GM12873 (cell line): ENCODE data around the gene ONECUT3.

Experiments used
- TF ChIP-seq, protein P1 (sequence below): IDR thresholded peaks from 2 replicates; pipeline ENCODE4 v1.5.1; 2012; ENCODE audit warnings: low read depth, mild to moderate bottlenecking, moderate library complexity, low read length, control low read depth; ENCODE audit not compliant: insufficient read depth; ENCODE audit errors: missing control alignments

ONECUT3 gene

DNA sequence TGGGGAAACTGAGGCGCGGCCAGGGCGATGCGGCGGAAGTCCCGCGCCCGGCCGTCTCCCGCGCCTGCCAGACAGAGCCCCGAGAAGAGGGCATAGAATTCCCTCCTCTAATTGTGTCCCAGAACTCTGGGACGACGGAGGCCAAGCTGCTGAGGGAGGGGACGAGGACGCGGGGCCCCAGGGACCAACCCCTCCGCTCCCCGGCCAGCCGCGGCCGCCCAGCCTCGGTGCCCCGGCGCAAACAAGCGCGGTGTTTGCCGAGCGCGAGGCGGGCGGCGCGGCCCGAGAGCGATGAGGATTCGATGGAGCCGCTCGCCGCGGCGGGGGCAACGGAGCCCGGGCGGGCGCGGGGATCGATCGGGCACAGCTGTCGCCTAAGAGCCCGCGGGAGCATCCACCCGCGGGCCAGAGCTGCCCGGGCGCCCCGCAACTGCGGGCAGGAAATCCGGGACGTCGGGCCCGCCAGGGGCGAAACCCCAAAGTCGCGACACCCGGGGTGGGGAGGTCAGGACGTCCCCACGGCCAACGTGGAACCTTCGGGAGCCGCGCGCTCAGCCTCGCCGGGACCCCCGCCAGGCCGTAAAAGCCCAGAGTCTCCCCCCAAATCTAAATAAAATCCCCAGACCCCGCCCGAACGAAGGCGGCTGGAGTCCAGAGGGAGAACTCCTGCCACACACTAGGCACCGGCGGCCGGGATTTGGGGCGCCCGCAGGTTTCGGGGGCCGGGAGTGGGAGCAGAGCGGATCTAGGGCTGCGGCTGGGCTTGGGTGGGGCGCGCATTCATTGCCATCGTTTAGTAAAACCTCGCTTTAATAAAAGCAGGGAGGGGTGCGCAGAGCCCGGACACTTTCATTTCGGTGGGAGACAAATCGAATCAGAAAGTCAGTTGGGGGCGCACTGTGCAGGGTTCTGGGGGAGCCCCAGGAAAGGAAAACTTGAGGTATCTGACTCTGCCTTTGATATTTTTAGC lies 3.6 kb upstream of the ONECUT3 start:
- TF ChIP-seq, protein P1, sequence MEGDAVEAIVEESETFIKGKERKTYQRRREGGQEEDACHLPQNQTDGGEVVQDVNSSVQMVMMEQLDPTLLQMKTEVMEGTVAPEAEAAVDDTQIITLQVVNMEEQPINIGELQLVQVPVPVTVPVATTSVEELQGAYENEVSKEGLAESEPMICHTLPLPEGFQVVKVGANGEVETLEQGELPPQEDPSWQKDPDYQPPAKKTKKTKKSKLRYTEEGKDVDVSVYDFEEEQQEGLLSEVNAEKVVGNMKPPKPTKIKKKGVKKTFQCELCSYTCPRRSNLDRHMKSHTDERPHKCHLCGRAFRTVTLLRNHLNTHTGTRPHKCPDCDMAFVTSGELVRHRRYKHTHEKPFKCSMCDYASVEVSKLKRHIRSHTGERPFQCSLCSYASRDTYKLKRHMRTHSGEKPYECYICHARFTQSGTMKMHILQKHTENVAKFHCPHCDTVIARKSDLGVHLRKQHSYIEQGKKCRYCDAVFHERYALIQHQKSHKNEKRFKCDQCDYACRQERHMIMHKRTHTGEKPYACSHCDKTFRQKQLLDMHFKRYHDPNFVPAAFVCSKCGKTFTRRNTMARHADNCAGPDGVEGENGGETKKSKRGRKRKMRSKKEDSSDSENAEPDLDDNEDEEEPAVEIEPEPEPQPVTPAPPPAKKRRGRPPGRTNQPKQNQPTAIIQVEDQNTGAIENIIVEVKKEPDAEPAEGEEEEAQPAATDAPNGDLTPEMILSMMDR: no peak

DNA sequence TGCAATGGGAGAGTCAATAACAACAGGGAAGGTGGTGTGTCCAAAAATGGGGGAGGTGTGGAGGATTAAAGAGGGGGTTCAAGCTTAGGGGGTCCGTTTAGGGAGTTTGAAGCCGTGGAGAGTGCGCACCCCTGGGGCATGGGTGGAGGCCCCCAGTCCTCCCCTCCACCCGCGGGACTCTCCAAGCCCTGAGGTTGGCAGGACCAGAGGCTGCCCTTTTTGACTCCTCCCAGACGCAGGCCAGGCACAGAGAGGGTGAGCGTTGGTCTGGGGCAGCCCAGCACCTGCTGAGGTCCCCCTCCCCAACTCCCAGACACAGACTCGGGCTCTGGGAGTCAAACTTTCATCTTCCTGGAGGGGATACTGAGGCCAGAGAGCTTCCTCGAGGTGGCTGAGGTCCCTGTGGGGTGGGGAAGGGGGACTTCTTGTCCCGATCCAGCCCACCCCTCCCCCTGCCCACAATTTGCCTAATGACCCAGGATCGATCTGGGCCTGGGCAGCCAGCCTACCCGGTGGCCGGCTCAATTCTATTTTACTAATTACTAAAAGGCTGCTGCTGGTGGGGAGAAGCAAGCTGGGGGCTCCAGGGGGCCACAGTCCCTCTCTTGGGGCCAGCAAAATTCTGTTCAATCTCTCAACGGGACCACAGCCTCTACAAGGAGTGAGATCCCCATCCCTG lies 2.8 kb upstream of the ONECUT3 start:
- TF ChIP-seq, protein P1: no peak

DNA sequence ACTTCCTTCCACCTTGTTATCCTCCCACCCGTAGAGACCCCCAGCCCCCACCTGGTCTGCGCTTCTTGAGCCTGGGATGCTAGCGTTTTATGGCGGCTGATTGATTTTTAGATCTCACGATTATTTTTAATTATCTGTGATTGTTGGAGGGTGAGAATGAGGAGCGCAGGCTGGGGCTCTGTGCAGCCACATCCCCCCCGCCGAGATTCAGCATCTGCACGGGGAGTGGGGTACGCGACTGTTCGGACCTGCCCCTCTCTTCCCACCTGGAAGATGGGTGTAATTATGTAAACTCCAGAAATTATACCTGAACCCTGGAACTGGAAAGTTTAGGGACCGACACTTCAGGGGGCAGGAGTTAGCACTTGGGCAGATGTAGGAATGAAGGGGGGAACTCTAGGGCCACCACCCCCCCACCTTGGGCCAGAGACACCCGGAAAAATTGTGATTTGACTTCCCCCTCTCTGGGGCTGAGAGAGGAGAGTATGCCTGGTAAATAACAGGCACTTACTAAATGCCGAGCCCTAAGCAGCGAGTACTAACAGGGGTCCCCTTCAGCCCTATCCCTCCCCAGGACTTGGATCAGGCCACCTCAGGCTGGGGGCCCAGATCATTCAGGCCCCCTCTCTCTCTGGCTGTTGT lies 1.8 kb upstream of the ONECUT3 start:
- TF ChIP-seq, protein P1: no peak

DNA sequence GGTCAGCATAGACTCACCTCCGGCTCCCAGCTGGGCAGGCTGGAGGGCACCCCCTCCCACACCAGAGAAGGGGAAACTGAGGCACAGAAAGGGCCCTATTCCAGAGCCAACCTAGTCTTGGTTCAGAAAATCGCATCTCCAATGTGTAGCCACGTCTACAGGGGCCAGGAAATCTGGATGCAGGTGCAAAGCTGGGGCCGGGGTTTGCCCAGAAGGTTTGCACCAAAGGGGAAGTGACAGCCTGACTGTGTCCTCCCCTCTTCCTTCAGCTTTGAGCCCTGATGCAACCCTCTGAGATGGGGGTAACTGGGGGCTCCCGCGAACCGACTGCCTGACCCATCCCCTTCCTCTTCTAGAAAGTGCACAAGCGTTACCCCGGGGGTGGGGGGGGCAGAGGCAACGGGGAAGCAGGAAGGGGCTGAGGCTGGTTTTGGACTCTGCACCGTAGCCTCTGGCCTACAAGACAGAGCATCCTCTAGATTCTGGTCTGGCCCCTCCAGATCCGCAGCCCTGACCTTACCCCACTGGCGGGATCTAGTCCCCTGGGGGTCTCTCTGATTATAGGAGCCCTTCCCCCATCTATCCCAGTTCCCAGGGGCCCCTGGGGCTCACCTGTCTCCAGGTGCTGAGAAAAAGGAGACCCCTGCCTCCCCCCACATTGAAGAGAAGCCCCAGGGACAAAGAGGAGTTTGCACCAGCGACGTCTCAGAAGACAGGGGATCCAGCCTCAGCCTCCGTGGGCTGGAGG lies 1.1 kb upstream of the ONECUT3 start:
- TF ChIP-seq, protein P1: no peak

DNA sequence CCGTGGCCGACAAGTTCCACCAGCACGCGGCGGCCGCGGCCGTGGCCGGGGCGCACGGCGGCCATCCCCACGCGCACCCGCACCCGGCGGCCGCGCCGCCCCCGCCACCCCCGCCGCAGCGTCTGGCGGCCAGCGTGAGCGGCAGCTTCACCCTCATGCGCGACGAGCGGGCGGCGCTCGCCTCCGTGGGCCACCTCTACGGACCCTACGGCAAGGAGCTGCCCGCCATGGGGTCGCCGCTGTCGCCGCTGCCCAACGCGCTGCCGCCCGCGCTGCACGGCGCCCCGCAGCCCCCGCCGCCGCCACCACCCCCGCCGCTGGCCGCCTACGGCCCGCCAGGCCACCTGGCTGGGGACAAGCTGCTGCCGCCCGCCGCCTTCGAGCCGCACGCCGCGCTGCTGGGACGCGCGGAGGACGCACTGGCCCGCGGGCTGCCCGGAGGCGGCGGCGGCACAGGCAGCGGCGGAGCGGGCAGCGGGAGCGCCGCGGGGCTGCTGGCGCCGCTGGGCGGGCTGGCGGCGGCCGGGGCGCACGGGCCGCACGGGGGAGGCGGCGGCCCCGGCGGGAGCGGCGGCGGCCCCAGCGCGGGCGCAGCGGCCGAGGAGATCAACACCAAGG lies 821 bp downstream of the ONECUT3 start:
- TF ChIP-seq, protein P1: no peak

DNA sequence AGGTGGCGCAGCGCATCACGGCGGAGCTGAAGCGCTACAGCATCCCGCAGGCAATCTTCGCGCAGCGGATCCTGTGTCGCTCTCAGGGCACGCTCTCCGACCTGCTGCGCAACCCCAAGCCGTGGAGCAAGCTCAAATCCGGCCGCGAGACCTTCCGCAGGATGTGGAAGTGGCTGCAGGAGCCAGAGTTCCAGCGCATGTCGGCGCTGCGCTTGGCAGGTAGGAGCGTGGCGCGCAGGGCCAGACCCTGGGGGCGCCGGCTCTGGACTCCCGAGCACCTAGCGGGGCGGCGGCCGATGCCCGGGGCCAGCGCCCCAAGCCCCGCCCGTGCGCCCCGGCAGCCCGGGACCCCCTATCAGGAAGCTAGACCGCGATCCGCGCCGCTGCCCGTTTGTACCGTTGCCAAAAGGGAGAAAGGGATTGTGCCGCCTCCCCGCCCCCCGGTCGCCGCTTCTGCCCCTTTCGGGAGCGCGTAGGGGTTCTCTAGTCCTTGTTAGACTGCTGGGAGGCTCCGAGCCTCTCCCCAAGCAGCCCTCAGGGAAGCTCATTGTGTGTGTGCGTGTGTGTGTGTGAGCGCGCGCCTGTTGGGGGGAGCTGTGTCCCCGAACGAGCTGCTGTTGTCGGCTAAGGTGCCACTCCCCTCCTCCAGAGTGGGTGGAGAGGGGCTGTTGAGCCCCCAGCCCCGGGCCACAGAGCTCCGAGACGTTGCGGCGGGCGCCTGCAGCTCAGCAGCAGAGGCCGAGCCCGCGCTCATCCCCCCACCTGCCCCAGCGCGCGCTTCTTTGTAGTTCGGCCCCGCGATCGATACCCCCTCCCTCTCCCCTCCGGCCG lies 1.5 kb downstream of the ONECUT3 start:
- TF ChIP-seq, protein P1: no peak
